GM12878 (cell line): Measurements from ENCODE around the gene EHD2. TPM values are rescaled to one million over a fixed set of nuclear protein-coding genes. Genes with fewer than 3 reads are reported as not detected.

ENCODE experiments used
- ATAC-seq: fragments of 200-7000 bp; cut with Tn5 transposase; 3 replicates; pipeline ENCODE4 v1.9.1; 2020; ENCODE audit warnings: mild to moderate bottlenecking, moderate library complexity
- BruUV-seq: library from RNA; stranded (reverse); fragments of 400-500 nt; replicated peaks from 2 replicates; lab custom pipeline; 2021; lab: Mats Ljungman, UMichigan
- CTCF ChIA-PET: fragments of 300-600 bp; sonication (Branson Sonifier 250); formaldehyde crosslinking; extraction: SDS; loops from one replicate; lab custom pipeline; 2021; ENCODE audit warnings: inconsistent platforms; lab: Yijun Ruan, JAX
- POLR2A ChIA-PET: fragments of 350-600 bp; formaldehyde crosslinking; extraction: SDS; loops from one replicate; lab custom pipeline; 2021; ENCODE audit warnings: inconsistent platforms; lab: Charles Lee
- RAD21 ChIA-PET: fragments of 300-600 bp; sonication (Branson Sonifier 250); formaldehyde crosslinking; loops from one replicate; lab custom pipeline; 2023; ENCODE audit warnings: antibody characterized with exemption; ENCODE audit not compliant: unreplicated experiment; lab: Charles Lee
- SMC1A ChIA-PET: fragments of 300-600 bp; sonication (Branson Sonifier 250); formaldehyde crosslinking; loops from one replicate; lab custom pipeline; 2023; ENCODE audit not compliant: unreplicated experiment, uncharacterized antibody; lab: Charles Lee
- DNase-seq: peaks from one replicate; pipeline ENCODE4 v3.0.0-alpha.2; 2011; ENCODE audit warnings: low read depth, low spot score
- FAIRE-seq: peaks from 3 replicates; lab custom pipeline; 2011; peaks lifted over from hg19 to GRCh38; lab: Jason Lieb, UNC
- H2AFZ ChIP-seq: 2 replicates; pipeline ENCODE4 v1.6.0; 2011; ENCODE audit warnings: low read depth, low read length, control low read depth; ENCODE audit not compliant: control insufficient read depth
- H3K27ac ChIP-seq: 2 replicates; pipeline ENCODE4 v1.5.1; 2011; ENCODE audit warnings: control low read depth; ENCODE audit not compliant: control insufficient read depth, insufficient read depth
- H3K27me3 ChIP-seq, 2 experiments: replicated peaks in 1 of 2; 2 replicates each; pipeline versions ENCODE4 v1.6.0 to v1.6.1; 2011; ENCODE audit warnings: low read length in 1 of 2; ENCODE audit not compliant: control insufficient read depth in 2 of 2, insufficient read depth in 2 of 2
- H3K36me3 ChIP-seq, 2 experiments: 2 replicates each; pipeline ENCODE4 v1.5.1; 2011; ENCODE audit warnings: low read length in 1 of 2; ENCODE audit not compliant: control insufficient read depth in 2 of 2, insufficient read depth in 2 of 2
- H3K4me1 ChIP-seq: 2 replicates; pipeline ENCODE4 v1.6.1; 2011; ENCODE audit warnings: mild to moderate bottlenecking, low read length, moderate library complexity, mixed read lengths; ENCODE audit not compliant: control insufficient read depth, insufficient read depth
- H3K4me2 ChIP-seq: 2 replicates; pipeline ENCODE4 v1.6.0; 2011; ENCODE audit warnings: control low read depth; ENCODE audit not compliant: control insufficient read depth, insufficient read depth
- H3K4me3 ChIP-seq: fragments of 200-600 bp; sonication (generic); 2 replicates; pipeline ENCODE4 v1.5.1; 2016
- H3K79me2 ChIP-seq: 2 replicates; pipeline ENCODE4 v1.6.0; 2011; ENCODE audit warnings: low read length; ENCODE audit not compliant: control insufficient read depth, insufficient read depth
- H3K9ac ChIP-seq: 2 replicates; pipeline ENCODE4 v1.8.0; 2011; ENCODE audit warnings: low read length, control low read depth, mixed read lengths; ENCODE audit not compliant: control insufficient read depth, insufficient read depth
- H3K9me3 ChIP-seq: replicated peaks from 3 replicates; pipeline ENCODE4 v1.5.1; 2011; ENCODE audit warnings: mild to moderate bottlenecking, low read length; ENCODE audit not compliant: control insufficient read depth, insufficient read depth
- H4K20me1 ChIP-seq: 2 replicates; pipeline ENCODE4 v1.6.0; 2011; ENCODE audit not compliant: control insufficient read depth, insufficient read depth
- DPF2 ChIP-seq: fragments of 450-650 bp; IDR thresholded peaks from 2 replicates; pipeline ENCODE4 v1.6.1; 2017; ENCODE audit warnings: mild to moderate bottlenecking
- HDAC2 ChIP-seq: fragments of 200-600 bp; sonication (generic); IDR thresholded peaks from 2 replicates; pipeline ENCODE4 v1.6.1; 2017
- KAT2A ChIP-seq: conservative IDR thresholded peaks from 2 replicates; pipeline ENCODE4 v1.6.1; 2011; ENCODE audit warnings: low read depth, low read length; ENCODE audit not compliant: control insufficient read depth
- KLF5 ChIP-seq: fragments of 450-650 bp; IDR thresholded peaks from 2 replicates; pipeline ENCODE4 v1.6.1; 2014; ENCODE audit warnings: mild to moderate bottlenecking; ENCODE audit not compliant: partially characterized antibody
- MXI1 ChIP-seq: fragments of 150-350 bp; IDR thresholded peaks from 2 replicates; pipeline ENCODE4 v1.6.1; 2011; ENCODE audit warnings: low read depth, mild to moderate bottlenecking, inconsistent platforms, low read length, improper control_type of control experiment
- NBN ChIP-seq: fragments of 450-650 bp; IDR thresholded peaks from 2 replicates; pipeline ENCODE4 v1.6.1; 2016
- PAX8 ChIP-seq: fragments of 450-650 bp; IDR thresholded peaks from 2 replicates; pipeline ENCODE4 v1.6.1; 2017; ENCODE audit warnings: mild to moderate bottlenecking, moderate library complexity
- POLR2AphosphoS5 ChIP-seq: IDR thresholded peaks from 2 replicates; pipeline ENCODE4 v1.6.1; 2011; ENCODE audit warnings: mild to moderate bottlenecking, low read length, inconsistent platforms
- POU2F2 ChIP-seq: IDR thresholded peaks from 3 replicates; pipeline ENCODE4 v1.6.1; 2011; ENCODE audit warnings: low read depth, mild to moderate bottlenecking, low read length, borderline replicate concordance
- SP1 ChIP-seq: IDR thresholded peaks from one replicate; pipeline ENCODE4 v1.6.1; 2011; ENCODE audit warnings: low read depth, low read length
- TCF3 ChIP-seq: IDR thresholded peaks from 2 replicates; pipeline ENCODE4 v1.6.1; 2012; ENCODE audit warnings: low read depth, mild to moderate bottlenecking, low read length, borderline replicate concordance; ENCODE audit not compliant: insufficient read depth
- ZSCAN29 ChIP-seq: fragments of 450-650 bp; IDR thresholded peaks from 2 replicates; pipeline ENCODE4 v1.6.1; 2017; ENCODE audit warnings: mild to moderate bottlenecking, moderate library complexity
- ZZZ3 ChIP-seq: IDR thresholded peaks from 2 replicates; pipeline ENCODE4 v1.6.1; 2011; ENCODE audit warnings: low read depth; ENCODE audit not compliant: control insufficient read depth, insufficient read length
- WGBS: methylation state at CpG from one replicate; pipeline ENCODE4 v1.1.6; 2016; ENCODE audit warnings: low lambda C conversion rate; ENCODE audit not compliant: insufficient replicate concordance, insufficient coverage; ENCODE audit errors: missing lambda C conversion rate; 5-methylcytosine and 5-hydroxymethylcytosine counted together
- in situ Hi-C: fragments of 300-500 bp; cut with MboI; formaldehyde crosslinking; loops from 9 replicates; pipeline ENCODE4 v1.14.3; 2018; ENCODE audit warnings: mixed read lengths
- intact Hi-C: fragments of 100-400 bp; cut with micrococcal nuclease; formaldehyde crosslinking; loops from one replicate; pipeline ENCODE4 v1.14.2; 2022; ENCODE audit not compliant: unreplicated experiment
- polyA plus RNA-seq, 11 experiments: library from polyadenylated mRNA; depleted of rRNA in 4 of 11; unstranded in 6 of 11; stranded (reverse) in 5 of 11; fragments of >200 nt; fragmentation: Nextera tagmentation in 4 of 11; fragmentation: Illumina TruSeq in 1 of 11; extraction: Ambion mirVana in 4 of 11; extraction: Trizol in 1 of 11; gene quantifications; 1 replicate in 1 of 11; 2 replicates in 10 of 11; pipeline versions ENCODE4 v1.2.1 to v1.2.3, GENCODE V29; 2011 to 2016; ENCODE audit warnings: inconsistent platforms in 2 of 11, missing spikeins in 2 of 11, low read depth in 1 of 11
- total RNA-seq, 4 experiments: library from RNA; depleted of rRNA in 3 of 4; stranded (reverse); fragments of >200 nt in 3 of 4; fragmentation: Illumina TruSeq in 1 of 4; extraction: Trizol in 1 of 4; gene quantifications; 2 replicates each; pipeline versions ENCODE4 v1.2.1 to v1.2.3, GENCODE V29; 2013 to 2021
- TF ChIP-seq, protein P1 (sequence below): IDR thresholded peaks from 2 replicates; pipeline ENCODE4 v1.6.1; 2011; ENCODE audit warnings: low read depth, low read length, improper control_type of control experiment, borderline replicate concordance

The EHD2 gene
- total and polyA plus RNA-seq, 10 of the 15 experiments (the other 5 are each of a cell fraction or from before 2014, with no cell fraction given): 0.12 to 0.24 (median 0.23) TPM; not detected in 7

DNA sequence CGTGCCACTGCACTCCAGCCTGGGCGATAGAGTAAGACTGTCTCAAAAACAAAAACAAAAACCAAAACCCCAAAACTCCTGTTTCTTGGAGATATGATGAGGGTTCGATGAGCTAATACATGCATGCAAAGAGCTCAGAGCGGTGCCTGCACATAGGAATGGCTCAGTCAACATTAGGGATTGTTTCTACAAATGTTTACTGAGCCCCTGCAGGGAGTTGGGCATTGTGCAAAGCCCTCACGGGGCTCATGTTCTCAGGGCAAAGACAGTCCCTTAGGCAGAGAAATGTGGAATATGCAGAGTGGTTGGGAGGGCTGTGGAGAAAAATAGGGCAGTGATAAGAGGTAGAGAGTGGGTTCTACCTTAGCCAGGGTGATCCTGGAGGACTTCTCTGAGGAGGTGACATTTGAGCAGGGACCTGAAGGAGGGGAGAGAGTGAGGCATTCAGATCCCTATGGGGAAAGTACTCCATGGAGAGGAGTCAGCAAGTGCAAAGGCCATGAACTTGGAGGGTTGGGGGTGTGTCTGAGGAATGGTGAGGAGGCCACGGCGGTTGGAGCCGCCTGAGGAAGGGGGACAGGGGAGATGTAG, 1.5 kb upstream of the EHD2 start:
- RAD21 ChIA-PET: interaction anchor here (1.9 kb wide), 1 partner anchor 275 kb away, joined by 4 read pairs; no protein-coding TSS in a partner anchor
- 47% methylated on average over 8 of the region's 8 CpGs for WGBS
- Histone ChIP-seq H3K27me3 (no peaks in the 10 kb centered on the region), H3K36me3 (no peaks in the 10 kb centered on the region), H2AFZ (no peak overlapping the region), H3K4me2 (no peak overlapping the region), H3K27ac (no peak overlapping the region), H4K20me1 (no peaks in the 10 kb centered on the region), H3K4me3 (no peak overlapping the region), H3K9ac (no peak overlapping the region), H3K79me2 (no peaks in the 10 kb centered on the region), H3K9me3 (no peaks in the 10 kb centered on the region; the same call in 2 of the 3 replicates), H3K4me1 (no peaks in the 10 kb centered on the region)
- POLR2A ChIA-PET: no interaction called here
- SMC1A ChIA-PET: interaction anchor here (1.3 kb wide), 1 partner anchor 274 kb away, joined by 4 read pairs; no protein-coding TSS in a partner anchor
- CTCF ChIA-PET: interaction anchor here (1.1 to 3.4 kb wide), 7 partner anchors 11 to 275 kb away, joined by 3 to 24 read pairs (median 10); partner anchors contain the start of gene NOP53
- TF ChIP-seq ZZZ3 (no peak), POLR2AphosphoS5 (no peak), KLF5 (no peak)
- ATAC-seq (no peak), DNase-seq (no peak), FAIRE-seq (no peak)
- BruUV-seq: no TSS peak
- in situ Hi-C loops: no loop called here
- intact Hi-C loops: no loop called here

DNA sequence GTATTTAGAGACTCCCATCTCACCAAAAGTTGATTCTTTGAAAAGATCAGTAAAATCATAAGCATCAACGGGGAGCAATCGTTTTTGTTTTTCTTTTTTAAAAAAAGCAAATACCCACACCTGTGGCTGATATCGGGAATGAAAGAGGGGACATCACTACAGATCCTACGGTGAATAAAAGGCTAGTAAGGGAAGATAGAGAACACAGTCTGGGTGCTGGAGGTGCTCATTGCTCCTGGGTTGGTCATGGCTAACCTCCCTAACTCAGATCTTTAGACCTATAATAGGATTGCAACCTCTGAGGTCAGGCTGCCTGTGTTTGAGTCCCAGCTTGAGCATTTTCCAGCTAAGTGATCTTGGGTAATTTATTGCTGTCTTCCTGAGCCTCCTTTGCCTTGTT, 1.1 kb downstream of the EHD2 start:
- Histone ChIP-seq H3K79me2 (no peaks in the 10 kb centered on the region), H2AFZ (no peak overlapping the region), H4K20me1 (no peaks in the 10 kb centered on the region), H3K27ac (no peak overlapping the region), H3K4me3 (no peak overlapping the region), H3K36me3 (no peaks in the 10 kb centered on the region), H3K9ac (no peak overlapping the region), H3K4me1 (no peaks in the 10 kb centered on the region), H3K27me3 (no peaks in the 10 kb centered on the region), H3K9me3 (no peaks in the 10 kb centered on the region; the same call in 2 of the 3 replicates), H3K4me2 (no peak overlapping the region)
- DNase-seq: no peak
- ChIA-PET CTCF (interaction anchor here (0.6 to 3.4 kb wide), 4 partner anchors 9 to 207 kb away, joined by 3 to 24 read pairs (median 4); no protein-coding TSS in a partner anchor), RAD21 (no interaction called here), SMC1A (no interaction called here), POLR2A (no interaction called here)
- BruUV-seq: no TSS peak
- intact Hi-C loops (no loop called here), in situ Hi-C loops (no loop called here)
- WGBS: 42% methylated on average over 4 of the region's 4 CpGs
- no peak for FAIRE-seq
- ATAC-seq: no peak
- TF ChIP-seq ZZZ3 (no peak), PAX8 (no peak), HDAC2 (no peak), KAT2A (no peak), NBN (no peak), ZSCAN29 (no peak), TCF3 (no peak), MXI1 (no peak), DPF2 (no peak), SP1 (no peak), POU2F2 (no peak)
- TF ChIP-seq, protein P1, sequence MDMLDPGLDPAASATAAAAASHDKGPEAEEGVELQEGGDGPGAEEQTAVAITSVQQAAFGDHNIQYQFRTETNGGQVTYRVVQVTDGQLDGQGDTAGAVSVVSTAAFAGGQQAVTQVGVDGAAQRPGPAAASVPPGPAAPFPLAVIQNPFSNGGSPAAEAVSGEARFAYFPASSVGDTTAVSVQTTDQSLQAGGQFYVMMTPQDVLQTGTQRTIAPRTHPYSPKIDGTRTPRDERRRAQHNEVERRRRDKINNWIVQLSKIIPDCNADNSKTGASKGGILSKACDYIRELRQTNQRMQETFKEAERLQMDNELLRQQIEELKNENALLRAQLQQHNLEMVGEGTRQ: no peak
